OCI-LY1 (cell line): ENCODE measurements around the gene ENPEP.

Source experiments
- CTCF ChIP-seq: fragments of 200-600 bp; sonication (generic), shearing (Covaris generic); IDR thresholded peaks from 2 replicates; pipeline ENCODE4 v1.5.1; 2017; ENCODE audit warnings: mild to moderate bottlenecking, antibody characterized with exemption, low read length, moderate library complexity, mixed read lengths
- EZH2 ChIP-seq: fragments of 200-600 bp; sonication (generic), shearing (Covaris generic); IDR thresholded peaks from 2 replicates; pipeline ENCODE4 v1.8.0; 2017; ENCODE audit warnings: borderline replicate concordance, mixed run types, mild to moderate bottlenecking, antibody characterized with exemption, low read length, moderate library complexity, mixed read lengths

- TF ChIP-seq CTCF (no peak), EZH2 (no peak)
Observed at GRCh38 chr4:110550260-110550659, 74.3 kb downstream of the ENPEP start.
